ENCODE data around the gene LRRK1. TPM values are rescaled to one million over a fixed set of nuclear protein-coding genes. Genes with fewer than 3 reads are reported as not detected.

LRRK1 gene
- total and polyA plus RNA-seq, 2 of the 13 experiments (the other 11 are each of a cell fraction or from before 2014, with no cell fraction given), result 0.13 to 1.2 TPM

- TF ChIP-seq GPBP1L1 (CRISPR knock-in tag; IDR thresholded peaks at IDR 0.05) (no peak), PCBP2 (optimal IDR thresholded peaks at IDR 0.05; ENCODE audit: low read depth, low read length, poor library complexity, severe bottlenecking) (no peak), ZNF501 (CRISPR knock-in tag; IDR thresholded peaks at IDR 0.05) (peak; percentile 49; the same call in 1 of the 2 replicates), PBX3 (CRISPR knock-in tag; IDR thresholded peaks at IDR 0.05; ENCODE audit: borderline replicate concordance) (no peak), ZNF777 (CRISPR knock-in tag; IDR thresholded peaks at IDR 0.05) (peak; percentile 71), GABPB1 (CRISPR knock-in tag; IDR thresholded peaks at IDR 0.05) (peak; percentile 56; the same call in 1 of the 2 replicates), NONO (IDR thresholded peaks at IDR 0.05) (no peak), NONO (CRISPR knock-in tag; conservative IDR thresholded peaks at IDR 0.05) (0 out of 2 replicates have a peak, but pooled peaks have one; percentile 42), ESRRA (CRISPR knock-in tag; IDR thresholded peaks at IDR 0.05; ENCODE audit: low read depth) (no peak), CENPT (CRISPR knock-in tag; IDR thresholded peaks at IDR 0.05; ENCODE audit: low read depth) (no peak), ZGPAT (CRISPR knock-in tag; IDR thresholded peaks at IDR 0.05) (0 out of 2 replicates have a peak, but pooled peaks have one; percentile 44), NCOA5 (CRISPR knock-in tag; IDR thresholded peaks at IDR 0.05) (no peak), ZIK1 (CRISPR knock-in tag; IDR thresholded peaks at IDR 0.05; ENCODE audit: borderline replicate concordance, low read depth) (no peak), RAD21 (CRISPR knock-in tag; IDR thresholded peaks at IDR 0.05) (peak; percentile 81), ZSCAN21 (CRISPR knock-in tag; IDR thresholded peaks at IDR 0.05; ENCODE audit: borderline replicate concordance) (no peak)
Observed at GRCh38 chr15:100918034-100918689, 995 bp upstream of the LRRK1 start (continued).
